Measurements from ENCODE around the gene ZNF282. TPM values are rescaled to one million over a fixed set of nuclear protein-coding genes. Genes with fewer than 3 reads are reported as not detected.

Gene ZNF282
- total and polyA plus RNA-seq, 2 experiments from 2014 or later: 6.9 to 34.2 TPM

- DNase-seq (ENCODE audit: low read depth in 1 of 2, low spot score in 1 of 2): no peak
- Histone ChIP-seq H3K27me3 (no peaks in the 10 kb centered on the region), H3K36me3 (peaks cover 32% of the 10 kb centered on the region), H3K27ac (no peak overlapping the region), H3K4me3 (no peak overlapping the region), H3K4me1 (ENCODE audit: low read depth) (no peaks in the 10 kb centered on the region), H3K9me3 (ENCODE audit: low read depth) (no peaks in the 10 kb centered on the region)
- TF ChIP-seq, protein P1, sequence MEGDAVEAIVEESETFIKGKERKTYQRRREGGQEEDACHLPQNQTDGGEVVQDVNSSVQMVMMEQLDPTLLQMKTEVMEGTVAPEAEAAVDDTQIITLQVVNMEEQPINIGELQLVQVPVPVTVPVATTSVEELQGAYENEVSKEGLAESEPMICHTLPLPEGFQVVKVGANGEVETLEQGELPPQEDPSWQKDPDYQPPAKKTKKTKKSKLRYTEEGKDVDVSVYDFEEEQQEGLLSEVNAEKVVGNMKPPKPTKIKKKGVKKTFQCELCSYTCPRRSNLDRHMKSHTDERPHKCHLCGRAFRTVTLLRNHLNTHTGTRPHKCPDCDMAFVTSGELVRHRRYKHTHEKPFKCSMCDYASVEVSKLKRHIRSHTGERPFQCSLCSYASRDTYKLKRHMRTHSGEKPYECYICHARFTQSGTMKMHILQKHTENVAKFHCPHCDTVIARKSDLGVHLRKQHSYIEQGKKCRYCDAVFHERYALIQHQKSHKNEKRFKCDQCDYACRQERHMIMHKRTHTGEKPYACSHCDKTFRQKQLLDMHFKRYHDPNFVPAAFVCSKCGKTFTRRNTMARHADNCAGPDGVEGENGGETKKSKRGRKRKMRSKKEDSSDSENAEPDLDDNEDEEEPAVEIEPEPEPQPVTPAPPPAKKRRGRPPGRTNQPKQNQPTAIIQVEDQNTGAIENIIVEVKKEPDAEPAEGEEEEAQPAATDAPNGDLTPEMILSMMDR (IDR thresholded peaks at IDR 0.05; ENCODE audit: low read depth, low read length): no peak
These were observed 13.9 kb upstream of the ZNF282 start for GRCh38 chr7:149181450-149181790.

GRCh38 chr7:149184274-149184673 lies 11.1 kb upstream of the ZNF282 start:
- Histone ChIP-seq H3K27ac (no peak overlapping the region), H3K9me3 (ENCODE audit: low read depth) (no peaks in the 10 kb centered on the region), H3K4me1 (ENCODE audit: low read depth) (no peaks in the 10 kb centered on the region), H3K27me3 (no peaks in the 10 kb centered on the region), H3K36me3 (peaks cover 9% of the 10 kb centered on the region), H3K4me3 (no peak overlapping the region)
- DNase-seq (ENCODE audit: low read depth in 1 of 2, low spot score in 1 of 2): no peak
- TF ChIP-seq, protein P1 (IDR thresholded peaks at IDR 0.05; ENCODE audit: low read depth, low read length): no peak

DNA sequence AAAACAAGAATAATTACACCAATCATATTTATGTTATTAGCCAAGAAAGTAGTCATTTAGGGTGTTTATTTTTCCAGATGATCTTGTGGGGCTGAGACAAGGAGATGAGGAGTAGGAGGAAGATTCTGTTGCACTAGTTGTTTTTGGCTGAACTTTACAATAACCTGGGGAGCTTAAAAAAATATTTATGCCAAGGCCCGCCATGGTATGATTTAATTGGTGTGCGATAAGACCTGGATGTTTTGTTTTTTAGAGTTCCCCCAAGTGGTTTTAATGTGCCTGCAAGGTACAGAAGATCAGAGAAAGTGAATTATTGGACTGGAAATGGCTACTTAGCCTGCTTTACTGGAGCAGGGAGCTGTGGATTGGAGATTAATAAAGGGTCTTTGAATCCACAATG lies 7.1 kb upstream of the ZNF282 start:
- H3K36me3 ChIP-seq: no peaks in the 10 kb centered on the region

DNA sequence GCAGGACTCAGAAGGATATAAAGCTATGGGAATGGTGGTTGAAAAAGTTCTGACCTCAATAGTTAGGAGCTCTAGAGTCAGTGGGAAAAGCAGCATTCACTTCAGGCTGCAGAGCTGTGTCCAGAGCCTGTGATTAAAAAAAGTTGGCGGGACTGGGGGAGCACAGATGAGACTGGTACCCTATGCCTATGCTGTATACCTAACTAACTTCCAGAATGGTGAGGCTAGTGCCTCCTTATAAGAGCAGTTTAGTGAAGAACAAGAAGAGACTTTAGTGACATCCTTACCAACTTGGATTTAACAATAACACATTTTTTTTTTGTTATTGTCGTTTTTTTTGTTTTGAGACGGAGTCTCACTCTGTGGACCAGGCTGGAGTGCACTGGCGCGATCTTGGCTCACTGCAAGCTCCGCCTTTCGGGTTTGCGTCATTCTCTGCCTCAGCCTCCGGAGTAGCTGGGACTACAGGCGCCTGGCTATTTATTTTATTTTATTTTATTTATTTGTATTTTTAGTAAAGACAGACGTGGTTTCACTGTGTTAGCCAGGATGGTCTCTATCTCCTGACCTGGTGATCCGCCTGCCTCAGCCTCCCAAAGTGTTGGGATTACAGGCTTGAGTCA lies 6.6 kb upstream of the ZNF282 start:
- no peaks in the 10 kb centered on the region for H3K4me1 ChIP-seq (ENCODE audit: low read depth)
- H3K36me3 ChIP-seq: no peaks in the 10 kb centered on the region
- H3K27me3 ChIP-seq: no peaks in the 10 kb centered on the region
- no peak for DNase-seq (ENCODE audit: low read depth in 1 of 2, low spot score in 1 of 2)
- no peak overlapping the region for H3K4me3 ChIP-seq
- TF ChIP-seq, protein P1 (IDR thresholded peaks at IDR 0.05; ENCODE audit: low read depth, low read length): no peak
- H3K9me3 ChIP-seq (ENCODE audit: low read depth): no peaks in the 10 kb centered on the region
- no peak overlapping the region for H3K27ac ChIP-seq

More for the DNA sequence above, 7.1 kb upstream of the ZNF282 start:
- Histone ChIP-seq H3K27ac (no peak overlapping the region), H3K4me3 (no peak overlapping the region), H3K27me3 (no peaks in the 10 kb centered on the region), H3K4me1 (ENCODE audit: low read depth) (no peaks in the 10 kb centered on the region), H3K9me3 (ENCODE audit: low read depth) (no peaks in the 10 kb centered on the region)
- TF ChIP-seq, protein P1 (IDR thresholded peaks at IDR 0.05; ENCODE audit: low read depth, low read length): no peak
- DNase-seq (ENCODE audit: low read depth in 1 of 2, low spot score in 1 of 2): no peak

DNA sequence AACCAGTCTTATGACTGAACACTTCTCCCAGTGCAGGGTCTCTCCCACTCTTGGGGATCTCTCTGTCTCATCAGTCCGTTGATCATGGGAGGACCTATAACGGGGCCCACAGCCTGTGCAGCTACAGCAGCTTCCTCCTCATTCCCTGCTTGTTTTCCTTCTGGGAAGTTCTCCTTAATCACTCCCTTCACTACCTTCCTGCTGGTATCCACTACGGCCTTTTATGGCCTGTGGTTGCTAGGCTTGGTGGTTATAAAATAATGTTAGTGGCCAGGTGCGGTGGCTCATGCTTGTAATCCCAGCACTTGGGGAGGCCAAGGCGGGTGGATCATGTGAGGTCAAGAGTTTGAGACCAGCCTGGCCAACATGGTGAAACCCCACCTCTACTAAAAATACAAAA lies 3.5 kb upstream of the ZNF282 start:
- Histone ChIP-seq H3K9me3 (ENCODE audit: low read depth) (no peaks in the 10 kb centered on the region), H3K36me3 (no peaks in the 10 kb centered on the region), H3K27me3 (no peaks in the 10 kb centered on the region), H3K27ac (no peak overlapping the region), H3K4me3 (no peak overlapping the region), H3K4me1 (ENCODE audit: low read depth) (peaks cover 3% of the 10 kb centered on the region)
- no peak for DNase-seq (ENCODE audit: low read depth in 1 of 2, low spot score in 1 of 2)
- TF ChIP-seq, protein P1 (IDR thresholded peaks at IDR 0.05; ENCODE audit: low read depth, low read length): no peak

Data from cardiac muscle cell (in vitro differentiated cells and primary cell).